NCI-H2029 treated with DMSO at 0.1 percent for 48 hours (cell line): ENCODE data around the gene ITFG1.
A peak's percentile ranks its signal among the peaks of the same experiment; 100 is the strongest.
"Not testable (repeated sequence)": the region's sequence is repeated elsewhere in the genome, so short reads cannot be mapped to it uniquely, and the experiment has no call there.

Experiments
- DNase-seq: peaks from one replicate; lab custom pipeline; 2025; lab: John Stamatoyannopoulos, UW

Gene ITFG1

DNA sequence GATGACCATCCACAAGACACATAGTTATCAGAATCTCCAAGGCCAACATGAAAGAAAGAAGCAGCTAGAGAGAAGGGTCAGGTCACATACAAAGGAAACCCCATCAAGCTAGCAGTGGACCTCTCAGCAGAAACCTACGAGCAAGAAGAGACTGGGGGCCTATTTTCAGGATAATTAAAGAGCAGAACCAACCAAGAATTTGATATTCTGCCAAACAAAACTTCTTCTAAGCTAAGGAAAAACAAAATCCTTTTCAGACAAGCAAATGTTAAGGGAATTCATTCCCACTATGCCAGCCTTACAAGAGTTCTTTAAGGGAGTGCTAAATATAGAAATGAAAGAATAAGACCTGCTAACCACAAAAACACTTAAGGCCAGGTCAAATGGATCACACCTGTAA, 47.8 kb downstream of the ITFG1 start:
- DNase-seq, result no peak

DNA sequence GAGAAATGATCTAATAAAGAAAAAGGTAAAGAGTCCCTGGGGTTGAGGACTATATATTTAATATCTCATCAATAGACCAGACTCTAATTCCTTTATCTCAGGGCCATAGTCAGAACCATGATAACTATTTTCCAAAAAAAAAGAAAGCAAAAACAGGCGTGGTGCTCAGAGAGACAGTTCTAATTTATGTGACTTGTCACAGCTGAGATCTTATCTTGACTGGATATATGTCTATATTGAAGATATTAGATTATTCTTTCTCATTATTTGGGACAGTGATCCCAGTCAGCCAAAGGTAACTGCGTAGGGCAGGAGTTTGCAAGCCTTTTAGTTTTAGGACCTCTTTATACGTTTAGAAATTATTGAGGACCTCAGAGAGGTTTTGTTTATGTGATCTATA, 52.4 kb downstream of the ITFG1 start:
- DNase-seq, result no peak

- DNase-seq, result no peak
Observed at GRCh38 chr16:47395733-47396498, 64.9 kb downstream of the ITFG1 start.

DNA sequence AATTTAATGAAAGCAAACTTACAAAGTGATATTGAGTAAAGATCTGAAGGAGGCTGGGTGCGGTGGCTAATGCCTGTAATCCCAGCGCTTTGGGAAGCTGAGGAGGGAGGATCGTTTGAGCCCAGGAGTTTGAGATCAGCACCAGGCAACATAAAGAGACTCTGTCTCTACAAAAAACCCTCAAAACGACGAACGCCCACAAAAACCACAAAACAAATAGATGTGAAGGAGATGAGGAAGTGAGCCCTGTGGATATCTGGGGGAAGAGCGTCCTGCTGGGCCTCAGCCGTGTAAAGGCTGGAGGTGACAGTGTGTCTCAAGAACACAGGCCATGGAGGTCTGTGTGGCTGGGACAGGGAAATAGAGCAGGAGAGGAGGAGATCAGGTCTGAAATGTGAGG, 68.8 kb downstream of the ITFG1 start:
- peak; percentile 5 for DNase-seq

DNA sequence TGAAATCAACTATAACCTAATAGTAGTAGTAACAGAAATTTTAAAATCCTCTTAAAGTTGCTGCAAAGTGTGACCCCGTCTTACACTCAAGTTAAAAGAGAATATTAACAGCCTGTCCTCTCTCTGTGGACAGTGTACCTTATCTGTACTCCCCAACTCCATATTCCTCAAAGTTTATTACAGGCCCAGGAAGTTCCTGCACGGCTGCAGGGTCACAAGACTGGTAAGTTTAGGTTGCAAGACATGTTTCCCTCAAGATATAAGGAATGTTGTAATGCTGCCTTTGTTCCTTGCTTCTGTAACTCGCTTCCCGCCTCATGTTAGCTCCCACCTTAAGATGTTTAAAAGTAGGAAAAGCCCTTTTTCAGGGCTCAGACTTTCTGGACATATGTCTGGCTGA, 72.2 kb downstream of the ITFG1 start:
- no peak for DNase-seq

DNA sequence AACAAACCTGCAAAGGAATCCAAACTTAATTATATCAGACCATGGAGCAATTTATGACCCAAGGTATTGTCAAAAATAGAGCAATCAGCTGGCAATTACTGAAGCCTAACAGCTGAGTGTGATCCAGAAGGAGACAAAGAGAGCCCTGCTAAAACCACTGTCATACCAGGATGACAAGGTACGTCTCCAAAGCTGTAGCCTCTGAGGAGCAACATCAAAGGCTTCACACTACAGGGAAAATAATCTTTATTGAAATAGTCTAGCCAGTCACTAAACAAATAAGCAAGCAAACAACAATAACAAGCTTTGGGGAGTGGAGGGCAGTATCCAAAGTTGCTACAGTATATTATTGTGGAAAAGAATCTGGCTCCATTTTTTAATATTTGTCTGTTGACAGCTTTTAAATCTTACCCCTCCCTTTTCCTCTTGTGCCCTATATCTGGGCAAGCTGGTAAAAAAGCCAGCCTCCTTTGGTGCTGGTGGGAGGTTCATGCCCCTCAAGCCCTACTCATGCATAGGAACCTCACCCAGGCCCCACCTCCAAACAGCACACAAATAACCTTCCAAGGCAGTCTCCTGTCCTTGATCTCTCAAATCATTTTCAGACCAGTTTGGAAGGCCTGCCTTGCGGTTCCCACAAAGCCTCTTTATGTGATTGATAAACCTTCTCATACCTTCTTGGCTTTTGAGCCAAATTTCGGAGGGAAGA, 73.7 kb downstream of the ITFG1 start:
- DNase-seq, result no peak

GRCh38 chr16:47386201-47386718, 74.6 kb downstream of the ITFG1 start:
- DNase-seq, result no peak

DNA sequence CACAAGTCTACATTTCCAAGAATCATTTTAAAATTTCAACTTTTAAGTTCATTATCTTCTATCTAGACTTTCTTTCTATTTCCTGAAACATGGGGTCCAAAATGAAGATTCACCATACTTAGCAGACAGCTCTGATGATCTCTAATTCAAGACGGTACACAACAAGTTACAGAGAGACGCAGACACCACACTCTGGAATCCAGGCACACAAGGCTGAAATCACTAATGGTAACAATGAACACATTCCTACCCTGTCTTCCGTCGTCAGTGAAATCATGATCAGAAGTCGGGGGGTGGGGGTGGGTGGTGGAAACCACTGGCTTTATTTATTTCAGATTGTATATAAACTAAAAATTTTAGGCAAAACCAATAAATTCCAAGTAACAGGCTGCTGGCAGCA, 78.5 kb downstream of the ITFG1 start:
- no peak for DNase-seq

- DNase-seq, result no peak
Observed at GRCh38 chr16:47377154-47377553, 83.7 kb downstream of the ITFG1 start.

GRCh38 chr16:47375423-47375822, 85.4 kb downstream of the ITFG1 start:
- DNase-seq, result no peak

- DNase-seq, result no peak
Observed at GRCh38 chr16:47374629-47375028, 86.2 kb downstream of the ITFG1 start.

- DNase-seq, result no peak
Observed at GRCh38 chr16:47371271-47372014, 89.4 kb downstream of the ITFG1 start.

- no peak for DNase-seq
Observed at GRCh38 chr16:47370536-47370935, 90.3 kb downstream of the ITFG1 start.

DNA sequence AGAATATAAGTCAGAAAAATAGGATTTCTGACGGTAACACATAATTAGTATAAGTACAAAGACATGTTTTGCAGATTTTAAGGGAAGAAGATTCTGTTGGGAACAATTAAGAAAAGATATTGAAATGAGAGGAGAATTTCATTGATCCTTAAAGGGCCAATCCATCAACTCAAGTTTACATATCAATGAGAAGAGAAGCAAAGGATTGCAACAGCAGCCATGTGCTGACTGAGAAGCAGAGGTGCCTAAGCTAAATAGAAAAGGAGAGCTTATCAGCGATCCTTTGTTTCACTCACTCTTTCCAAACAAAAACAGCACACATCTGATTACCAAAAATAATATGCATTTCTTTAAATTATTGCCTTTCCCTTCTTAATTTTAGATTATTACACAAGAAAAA, 94.6 kb downstream of the ITFG1 start:
- no peak for DNase-seq

GRCh38 chr16:47363761-47364160, 97.1 kb downstream of the ITFG1 start:
- DNase-seq, result no peak

DNA sequence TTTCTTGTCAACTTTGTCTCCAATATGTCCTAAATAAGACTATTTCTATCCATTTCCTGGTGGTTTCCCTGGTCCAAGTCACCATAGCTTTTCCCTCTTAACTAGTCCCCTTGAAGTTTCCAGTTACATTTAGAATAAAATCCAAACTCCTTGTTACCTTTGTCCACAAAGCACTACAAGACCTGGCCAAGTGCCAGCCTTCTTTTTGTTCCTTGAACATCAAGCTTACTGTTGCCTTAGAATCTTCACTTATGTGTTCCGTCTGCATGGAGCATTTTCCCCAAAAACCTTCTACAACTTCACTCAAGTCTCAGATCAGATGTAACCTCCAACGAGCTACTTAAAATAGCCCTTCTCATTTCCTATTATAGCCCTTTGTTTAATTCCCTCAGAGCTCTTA, 101.4 kb downstream of the ITFG1 start:
- DNase-seq, result no peak

DNA sequence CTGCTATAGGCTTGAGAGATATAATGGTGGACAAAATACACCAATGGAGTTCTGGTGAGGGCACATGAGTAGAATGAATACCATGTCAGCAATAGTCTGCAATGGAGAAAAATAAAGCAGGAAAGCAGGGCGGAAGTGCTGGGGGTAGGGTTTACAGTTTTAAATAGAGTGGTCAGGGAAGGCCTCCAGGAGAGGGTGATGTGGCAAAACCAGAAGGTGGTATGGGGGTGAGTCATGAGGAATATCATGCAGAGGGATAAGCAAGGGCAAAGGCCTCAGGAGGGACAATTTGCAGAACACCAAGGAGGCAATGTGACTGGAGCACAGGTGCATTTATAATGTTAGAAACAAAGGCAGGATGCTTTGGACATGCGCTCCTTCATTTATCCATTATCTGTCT, 102.0 kb downstream of the ITFG1 start:
- no peak for DNase-seq

- not testable (repeated sequence) for DNase-seq
Observed at GRCh38 chr16:47349029-47349428, 111.8 kb downstream of the ITFG1 start.

DNA sequence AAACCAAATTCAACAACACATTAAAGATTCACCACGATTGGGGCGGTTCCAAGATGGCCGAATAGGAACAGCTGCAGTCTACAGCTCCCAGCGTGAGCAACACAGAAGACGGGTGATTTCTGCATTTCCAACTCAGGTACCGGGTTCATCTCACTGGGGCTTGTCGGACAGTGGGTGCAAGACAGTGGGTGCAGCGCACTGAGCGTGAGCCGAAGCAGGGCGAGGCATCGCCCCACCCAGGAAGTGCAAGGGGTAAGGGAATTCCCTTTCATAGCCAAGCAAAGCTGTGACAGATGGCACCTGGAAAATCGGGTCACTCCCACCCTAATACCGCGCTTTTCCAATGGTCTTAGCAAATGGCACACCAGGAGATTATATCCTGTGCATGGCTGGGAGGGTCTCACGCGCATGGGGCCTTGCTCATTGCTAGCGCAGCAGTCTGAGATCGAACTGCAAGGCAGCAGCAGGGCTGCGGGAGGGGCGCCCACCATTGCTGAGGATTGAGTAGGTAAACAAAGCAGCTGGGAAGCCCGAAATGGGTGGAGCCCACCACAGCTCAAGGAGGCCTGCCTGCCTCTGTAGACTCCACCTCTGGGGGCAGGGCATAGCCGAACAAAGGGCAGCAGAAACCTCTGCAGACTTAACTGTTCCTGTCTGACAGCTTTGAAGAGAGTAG, 113.7 kb downstream of the ITFG1 start:
- DNase-seq, result not testable (repeated sequence)

DNA sequence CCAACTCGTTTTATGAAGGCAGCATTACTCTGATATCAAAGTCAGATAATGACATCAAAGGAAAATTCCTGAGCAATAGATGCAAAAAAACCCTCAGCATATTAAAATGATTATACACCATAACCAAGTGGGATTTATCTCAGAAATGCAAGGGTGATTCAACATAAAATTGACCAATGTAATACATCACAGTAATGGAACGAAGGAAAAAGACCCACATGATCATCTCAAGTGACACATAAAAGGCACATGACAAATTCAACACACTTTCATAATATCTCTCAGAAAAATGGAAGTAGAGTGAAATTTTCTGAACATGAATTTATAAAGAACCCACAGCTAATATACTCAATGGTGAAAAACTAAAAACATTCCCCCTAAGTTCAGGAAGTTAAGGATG, 118.8 kb downstream of the ITFG1 start:
- no peak for DNase-seq

GRCh38 chr16:47330562-47330961, 130.3 kb downstream of the ITFG1 start:
- DNase-seq, result not testable (repeated sequence)

DNA sequence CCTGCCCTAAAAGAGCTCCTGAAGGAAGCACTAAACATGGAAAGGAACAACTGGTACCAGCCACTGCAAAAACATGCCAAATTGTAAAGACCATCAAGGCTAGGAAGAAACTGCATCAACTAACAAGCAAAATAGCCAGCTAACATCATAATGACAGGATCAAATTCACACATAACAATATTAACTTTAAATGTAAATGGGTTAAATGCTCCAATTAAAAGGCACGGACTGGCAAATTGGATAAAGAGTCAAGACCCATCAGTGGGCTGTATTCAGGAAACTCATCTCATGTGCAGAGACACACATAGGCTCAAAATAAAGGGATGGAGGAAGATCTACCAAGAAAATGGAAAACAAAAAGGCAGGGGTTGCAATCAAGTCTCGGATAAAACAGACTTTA, 136.6 kb downstream of the ITFG1 start:
- not testable (repeated sequence) for DNase-seq
